Activated T-helper 17 cell treated with anti-CD3 and anti-CD28 coated beads, Interleukin-2, amount 50 U/mL, for 72 hours (primary cell): ENCODE data around the gene YY1. TPM values are rescaled to one million over a fixed set of nuclear protein-coding genes. Genes with fewer than 3 reads are reported as not detected.
A peak's percentile ranks its signal among the peaks of the same experiment; 100 is the strongest.
"Not testable (repeated sequence)": the region's sequence is repeated elsewhere in the genome, so short reads cannot be mapped to it uniquely, and the experiment has no call there.

Experiments used
- ATAC-seq: fragments of 150-1000 bp; cut with Tn5 transposase; replicated peaks from 2 replicates; pipeline ENCODE4 v1.10.0; 2021; ENCODE audit warnings: mild to moderate bottlenecking, moderate library complexity
- H3K27ac Mint-ChIP-seq: one replicate; pipeline ENCODE4 v1.8.0; 2022; ENCODE audit warnings: mixed read lengths
- H3K27me3 Mint-ChIP-seq: one replicate; pipeline ENCODE4 v1.8.0; 2022; ENCODE audit warnings: mixed read lengths
- H3K36me3 Mint-ChIP-seq: one replicate; pipeline ENCODE4 v1.8.0; 2022; ENCODE audit warnings: low read depth, mild to moderate bottlenecking, mixed read lengths
- H3K4me1 Mint-ChIP-seq: one replicate; pipeline ENCODE4 v1.8.0; 2022; ENCODE audit warnings: mixed read lengths
- H3K4me3 Mint-ChIP-seq: one replicate; pipeline ENCODE4 v1.8.0; 2022; ENCODE audit warnings: mild to moderate bottlenecking, mixed read lengths
- H3K9me3 Mint-ChIP-seq: one replicate; pipeline ENCODE4 v1.8.0; 2022; ENCODE audit warnings: mixed read lengths
- total RNA-seq, 2 donors: library from RNA; stranded (reverse); gene quantifications; one replicate each; pipeline ENCODE4 v1.2.3, GENCODE V29; 2022

Gene YY1
- total RNA-seq, 2 donors from 2014 or later = 63.8 to 77.0 TPM

DNA sequence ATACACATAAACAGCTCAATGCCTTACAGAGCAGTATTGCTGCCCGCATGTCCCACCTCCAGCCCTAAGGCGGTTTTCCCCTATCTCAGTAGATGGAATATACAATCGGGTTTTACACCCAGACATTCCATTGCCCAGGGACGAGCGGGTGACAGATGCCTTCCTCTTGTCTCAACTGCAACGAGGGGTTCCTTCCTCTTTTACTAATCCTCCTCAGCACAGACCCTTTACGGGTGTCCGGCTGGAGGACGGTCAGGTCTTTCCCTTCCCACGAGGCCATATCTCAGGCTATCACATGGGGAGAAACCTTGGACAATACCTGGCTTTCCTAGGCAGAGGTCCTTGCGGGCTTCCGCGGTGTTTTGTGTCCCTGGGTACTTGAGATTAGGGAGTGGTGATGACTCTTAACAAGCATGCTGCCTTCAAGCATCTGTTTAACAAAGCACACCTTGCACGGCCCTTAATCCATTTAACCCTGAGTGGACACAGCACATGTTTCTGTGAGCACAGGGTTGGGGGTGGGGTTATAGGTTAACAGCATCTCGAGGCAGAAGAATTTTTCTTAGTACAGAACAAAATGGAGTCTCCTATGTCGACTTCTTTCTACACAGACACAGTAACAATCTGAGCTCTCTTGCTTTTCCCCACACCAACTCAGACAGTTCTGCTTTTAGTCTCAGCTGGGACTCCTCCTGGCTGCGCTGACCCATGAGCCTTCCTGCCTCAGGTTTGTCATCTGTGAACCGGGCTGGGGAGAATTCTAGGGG, 73.3 kb downstream of the YY1 start:
- not testable (repeated sequence) for H3K4me3 Mint-ChIP-seq, H3K27ac Mint-ChIP-seq, H3K9me3 Mint-ChIP-seq, ATAC-seq, H3K27me3 Mint-ChIP-seq, H3K36me3 Mint-ChIP-seq, H3K4me1 Mint-ChIP-seq

DNA sequence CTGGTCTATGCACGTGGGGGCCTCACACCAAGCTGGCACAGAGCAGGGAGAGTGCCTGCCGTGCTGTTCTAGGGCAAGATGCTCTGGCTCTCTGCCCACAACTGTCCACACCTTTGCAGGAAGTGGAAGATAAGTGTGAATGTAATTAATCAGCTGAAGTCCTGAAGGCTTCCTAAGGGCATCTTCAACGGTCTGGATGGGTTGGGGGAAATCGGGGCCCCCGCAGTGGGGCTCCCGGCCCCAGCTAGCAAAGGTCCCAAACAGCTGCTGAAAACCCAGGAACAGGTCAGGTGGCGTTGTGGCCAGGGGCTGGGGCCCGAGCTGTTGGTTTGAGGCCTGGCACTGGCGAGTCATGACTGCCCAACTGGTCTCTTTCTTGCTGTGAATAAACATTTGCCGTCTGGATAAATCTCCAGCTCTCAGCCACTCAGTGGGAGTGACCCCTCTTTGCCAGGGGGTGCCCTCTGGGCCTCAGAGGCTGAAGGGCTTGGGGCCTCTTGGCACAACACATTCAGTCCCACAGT, 74.0 kb downstream of the YY1 start:
- H3K27ac Mint-ChIP-seq = no peak overlapping the region
- H3K4me3 Mint-ChIP-seq = no peak overlapping the region
- H3K9me3 Mint-ChIP-seq = no peaks in the 10 kb centered on the region
- H3K27me3 Mint-ChIP-seq = no peaks in the 10 kb centered on the region
- no peaks in the 10 kb centered on the region for H3K36me3 Mint-ChIP-seq
- no peaks in the 10 kb centered on the region for H3K4me1 Mint-ChIP-seq
- no peak for ATAC-seq

DNA sequence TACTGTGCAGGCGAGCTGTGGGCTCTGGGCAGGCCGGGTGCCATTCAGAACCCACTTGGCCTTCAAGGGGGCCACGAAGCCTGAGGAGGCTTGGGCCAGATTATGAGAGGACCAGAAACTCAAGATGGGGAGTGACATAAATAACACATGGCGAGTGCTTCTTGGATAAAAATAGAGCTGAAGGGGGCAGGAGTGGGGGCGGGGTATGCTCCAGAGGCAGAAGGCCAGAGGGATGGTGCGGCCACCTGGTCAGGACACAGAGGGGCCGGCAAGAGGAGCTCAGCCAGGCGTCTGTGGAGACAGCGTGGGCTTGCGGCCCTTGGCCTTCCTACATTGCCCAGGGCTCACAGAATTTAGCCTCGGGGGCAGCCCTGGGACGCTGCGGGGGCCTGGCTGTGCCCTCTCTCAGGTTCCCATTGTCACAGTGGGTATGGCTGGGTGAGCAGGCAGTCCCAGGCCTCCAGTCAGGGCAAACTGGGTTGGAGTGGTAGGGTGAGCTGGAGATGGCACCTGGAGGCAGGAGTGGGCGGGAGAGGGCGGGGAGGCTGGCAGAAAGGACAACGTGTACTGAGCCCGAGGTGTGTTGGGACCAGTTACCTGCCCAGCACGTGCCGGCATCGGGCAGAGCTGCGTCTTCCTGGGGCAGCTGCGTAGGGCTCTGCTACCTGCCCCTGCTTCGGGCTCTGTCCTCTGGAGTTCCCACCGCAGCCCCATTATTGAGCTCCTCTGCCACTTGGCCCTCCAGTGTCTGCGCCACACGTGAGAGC, 74.7 kb downstream of the YY1 start:
- Mint-ChIP-seq H3K9me3 (no peaks in the 10 kb centered on the region), H3K36me3 (no peaks in the 10 kb centered on the region), H3K4me1 (no peaks in the 10 kb centered on the region), H3K27me3 (no peaks in the 10 kb centered on the region), H3K27ac (no peak overlapping the region), H3K4me3 (no peak overlapping the region)
- no peak for ATAC-seq

DNA sequence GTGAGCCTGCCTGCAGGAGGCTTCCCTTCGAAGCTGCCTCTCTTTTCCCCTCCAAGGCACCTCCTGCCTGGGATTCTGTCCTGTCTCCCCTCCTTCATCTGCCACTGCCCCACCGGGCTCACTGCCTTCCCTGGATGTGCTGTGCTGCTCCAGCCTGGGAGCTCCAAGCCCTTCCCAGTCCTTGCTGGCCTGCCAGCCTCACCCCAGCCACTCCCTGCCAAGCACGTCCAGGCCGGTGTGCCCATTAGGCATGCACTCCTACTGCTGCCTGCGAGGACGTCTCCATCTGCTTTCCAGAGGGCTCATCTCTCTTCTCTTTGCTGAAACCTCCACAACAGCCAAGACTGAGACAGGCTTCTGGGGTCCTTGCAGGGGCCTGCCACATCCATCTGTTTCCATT, 75.8 kb downstream of the YY1 start:
- no peaks in the 10 kb centered on the region for H3K36me3 Mint-ChIP-seq
- H3K27me3 Mint-ChIP-seq = no peaks in the 10 kb centered on the region
- ATAC-seq = no peak
- H3K4me1 Mint-ChIP-seq = peaks cover 5% of the 10 kb centered on the region
- H3K27ac Mint-ChIP-seq = no peak overlapping the region
- H3K9me3 Mint-ChIP-seq = no peaks in the 10 kb centered on the region
- H3K4me3 Mint-ChIP-seq = no peak overlapping the region

DNA sequence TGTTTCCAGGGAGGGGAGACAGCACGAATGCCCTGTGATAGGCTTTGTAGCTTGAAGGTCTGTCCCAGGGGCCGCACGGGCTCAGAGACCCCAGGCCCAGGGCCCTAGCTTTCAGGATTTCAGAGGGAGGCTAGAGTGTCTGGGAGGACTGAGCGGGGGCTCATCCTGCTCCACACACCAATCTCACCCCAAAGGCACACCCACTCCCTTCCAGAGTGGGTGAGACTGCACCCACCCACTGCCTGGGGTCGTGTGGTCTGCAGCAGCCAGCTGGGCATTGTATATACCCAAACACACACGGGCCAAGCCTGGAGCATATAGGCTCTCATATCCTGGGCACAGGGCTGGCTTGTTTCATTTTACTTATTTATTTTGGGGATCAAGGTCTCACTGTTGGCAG, 78.4 kb downstream of the YY1 start:
- no peaks in the 10 kb centered on the region for H3K9me3 Mint-ChIP-seq
- H3K27ac Mint-ChIP-seq = no peak overlapping the region
- H3K27me3 Mint-ChIP-seq = no peaks in the 10 kb centered on the region
- ATAC-seq = no peak
- no peaks in the 10 kb centered on the region for H3K36me3 Mint-ChIP-seq
- peak overlapping the region; percentile 69 for H3K4me3 Mint-ChIP-seq
- H3K4me1 Mint-ChIP-seq = peaks cover 5% of the 10 kb centered on the region

DNA sequence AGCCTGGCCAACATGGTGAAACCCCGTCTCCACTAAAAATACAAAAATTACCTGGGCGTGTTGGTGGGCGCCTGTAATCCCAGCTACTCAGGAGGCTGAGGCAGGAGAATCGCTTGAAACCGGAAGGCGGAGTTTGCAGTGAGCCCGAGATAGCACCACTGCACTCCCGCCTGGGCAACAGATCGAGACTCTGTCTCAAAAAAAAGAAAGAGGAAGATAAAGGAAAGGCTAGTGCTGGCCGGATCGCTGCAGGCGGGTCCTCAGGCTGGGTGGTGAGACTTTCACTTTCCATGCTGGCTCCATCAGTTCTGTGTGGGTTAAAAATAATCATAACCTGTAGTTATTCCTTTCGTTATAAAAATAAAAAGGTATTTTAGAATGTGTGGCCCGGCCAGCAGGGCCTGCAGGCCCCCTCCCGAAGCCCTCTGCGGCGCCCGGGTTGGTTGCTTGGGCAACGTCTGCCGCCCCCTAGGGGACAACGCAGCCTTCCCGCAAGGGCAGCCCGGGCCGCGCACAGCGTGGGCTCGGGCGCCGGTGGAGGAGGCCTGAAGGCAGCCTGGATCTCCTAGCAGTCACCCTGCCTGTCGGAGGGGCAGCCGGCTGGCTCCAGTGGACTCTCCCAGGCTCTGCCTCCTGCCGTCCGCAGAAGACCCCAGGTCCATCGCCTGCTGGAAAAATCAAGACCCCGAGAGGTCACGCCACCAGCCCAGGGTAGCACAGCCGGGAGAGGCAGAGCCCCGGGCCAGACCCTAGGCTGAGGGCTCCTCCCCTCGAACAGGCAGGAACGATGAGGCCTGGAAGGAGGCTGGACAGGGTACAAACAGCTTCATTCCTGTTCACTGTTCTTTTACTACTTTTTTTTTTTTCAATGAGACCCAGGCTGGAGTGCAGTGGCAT, 79.2 kb downstream of the YY1 start:
- no peaks in the 10 kb centered on the region for H3K9me3 Mint-ChIP-seq
- no peak overlapping the region for H3K27ac Mint-ChIP-seq
- H3K27me3 Mint-ChIP-seq = no peaks in the 10 kb centered on the region
- ATAC-seq = peak; percentile 92
- peak overlapping the region; percentile 69 for H3K4me3 Mint-ChIP-seq
- H3K36me3 Mint-ChIP-seq = no peaks in the 10 kb centered on the region
- H3K4me1 Mint-ChIP-seq = peaks cover 5% of the 10 kb centered on the region

DNA sequence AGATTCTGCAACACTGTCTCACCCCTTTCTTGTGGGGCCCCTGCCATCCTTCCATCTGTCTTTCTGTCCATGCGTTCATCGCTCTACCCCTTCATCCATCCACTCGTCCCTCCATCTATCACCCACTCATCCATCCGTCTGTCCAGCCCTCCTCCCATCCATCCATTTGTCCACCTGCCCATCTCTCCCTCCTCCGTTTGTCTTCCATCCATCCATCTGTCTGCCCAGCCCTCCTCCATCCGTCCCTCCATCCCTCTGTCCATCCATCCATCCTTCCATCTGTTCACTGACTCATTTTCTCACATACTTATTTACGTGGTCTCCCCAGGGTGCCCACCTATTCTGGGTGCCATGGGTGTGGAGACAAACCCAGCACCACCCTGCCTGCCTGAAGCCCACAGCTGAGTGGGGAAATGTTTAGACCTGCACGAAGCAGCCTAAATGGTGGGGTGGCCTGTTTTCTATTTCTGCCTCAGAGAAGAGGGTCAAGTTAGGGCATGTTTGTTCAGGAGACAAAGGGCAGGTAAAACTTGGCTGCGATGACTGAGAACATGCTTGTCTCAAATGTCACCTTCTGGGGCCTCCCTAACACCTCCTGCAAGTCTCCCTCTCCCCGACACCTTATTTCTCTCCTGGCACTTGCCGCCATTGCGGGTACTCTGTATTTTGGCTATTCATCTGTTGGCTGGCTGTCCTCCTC, 81.4 kb downstream of the YY1 start:
- no peak for ATAC-seq
- Mint-ChIP-seq H3K27ac (no peak overlapping the region), H3K27me3 (no peaks in the 10 kb centered on the region), H3K4me1 (peaks cover 5% of the 10 kb centered on the region), H3K36me3 (no peaks in the 10 kb centered on the region), H3K9me3 (no peaks in the 10 kb centered on the region), H3K4me3 (no peak overlapping the region)

DNA sequence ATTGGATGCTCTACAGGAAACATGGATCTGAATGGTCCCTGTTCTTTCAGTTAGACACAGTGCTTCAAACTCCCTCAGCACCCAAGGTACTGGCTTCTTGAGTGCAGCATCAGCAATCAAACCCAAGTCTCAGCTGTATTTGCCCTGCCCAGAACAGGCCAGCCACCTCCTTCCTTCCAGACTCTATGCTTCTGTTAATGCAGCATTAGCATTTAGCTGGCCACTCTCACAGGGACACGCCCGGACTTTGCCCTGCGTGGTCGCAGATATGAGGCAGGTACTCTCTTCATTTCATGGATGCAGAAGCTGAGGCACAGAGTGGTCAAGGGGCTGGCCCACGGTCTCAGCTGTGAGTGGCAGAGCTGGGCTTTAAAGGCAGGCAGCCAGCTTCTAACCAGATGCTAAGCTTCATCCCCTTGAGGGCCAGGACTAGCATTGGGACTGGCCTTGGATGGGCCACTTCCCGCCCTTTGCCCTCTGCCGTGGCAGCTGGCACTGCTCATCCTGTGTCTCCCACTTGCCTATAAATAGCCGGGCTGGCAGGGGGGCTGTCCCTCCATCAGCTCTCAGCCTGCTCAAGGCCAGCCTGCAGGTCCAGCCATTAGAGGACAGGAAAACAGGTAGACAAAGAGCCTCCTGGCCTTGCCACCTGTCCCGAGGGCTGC, 82.7 kb downstream of the YY1 start:
- no peaks in the 10 kb centered on the region for H3K27me3 Mint-ChIP-seq
- no peak overlapping the region for H3K4me3 Mint-ChIP-seq
- H3K4me1 Mint-ChIP-seq = peaks cover 5% of the 10 kb centered on the region
- H3K36me3 Mint-ChIP-seq = no peaks in the 10 kb centered on the region
- H3K27ac Mint-ChIP-seq = no peak overlapping the region
- no peaks in the 10 kb centered on the region for H3K9me3 Mint-ChIP-seq
- ATAC-seq = no peak

DNA sequence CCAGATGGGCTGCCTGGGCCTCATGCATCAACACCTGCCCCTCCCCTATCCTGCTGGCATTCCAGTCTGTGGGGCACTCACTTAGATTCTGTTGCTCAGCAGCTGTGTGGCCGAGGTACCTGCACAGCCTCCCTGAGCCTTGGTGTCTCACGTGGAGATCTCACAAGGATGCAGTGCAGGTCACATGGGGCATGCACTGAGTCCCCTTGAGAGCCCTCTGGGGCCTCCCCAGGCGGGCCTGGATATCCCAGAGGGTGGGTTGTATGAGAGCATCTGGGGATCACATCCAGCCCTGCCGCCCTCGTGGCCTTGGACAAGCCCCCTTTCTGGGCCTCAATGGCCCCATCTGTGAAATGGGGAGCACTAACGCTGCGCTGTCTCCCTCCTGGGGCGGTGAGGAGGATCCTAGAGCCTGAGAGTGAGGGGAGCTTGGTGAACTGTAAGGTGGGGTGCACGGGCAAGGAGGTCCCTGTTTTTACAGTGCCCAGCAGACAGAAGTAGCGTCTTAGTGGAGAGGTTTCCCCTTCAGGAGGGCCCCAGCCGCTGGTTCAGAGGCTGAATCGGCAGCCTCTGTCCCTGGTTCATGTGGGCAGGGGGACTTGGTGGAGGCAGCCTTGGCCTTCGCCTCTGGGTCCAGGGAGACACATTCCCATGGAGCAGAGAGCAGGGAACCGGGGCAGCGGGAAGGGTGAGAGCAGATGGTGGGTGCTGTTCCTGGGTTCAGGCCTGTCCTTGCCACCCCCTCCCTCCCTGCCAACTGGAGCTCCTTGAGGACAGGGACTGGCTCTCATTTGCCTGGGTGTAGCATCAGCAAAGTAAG, 83.4 kb downstream of the YY1 start:
- Mint-ChIP-seq H3K27ac (peak overlapping the region; percentile 61), H3K4me3 (no peak overlapping the region), H3K36me3 (no peaks in the 10 kb centered on the region), H3K9me3 (no peaks in the 10 kb centered on the region), H3K27me3 (no peaks in the 10 kb centered on the region), H3K4me1 (peaks cover 5% of the 10 kb centered on the region)
- ATAC-seq = no peak

DNA sequence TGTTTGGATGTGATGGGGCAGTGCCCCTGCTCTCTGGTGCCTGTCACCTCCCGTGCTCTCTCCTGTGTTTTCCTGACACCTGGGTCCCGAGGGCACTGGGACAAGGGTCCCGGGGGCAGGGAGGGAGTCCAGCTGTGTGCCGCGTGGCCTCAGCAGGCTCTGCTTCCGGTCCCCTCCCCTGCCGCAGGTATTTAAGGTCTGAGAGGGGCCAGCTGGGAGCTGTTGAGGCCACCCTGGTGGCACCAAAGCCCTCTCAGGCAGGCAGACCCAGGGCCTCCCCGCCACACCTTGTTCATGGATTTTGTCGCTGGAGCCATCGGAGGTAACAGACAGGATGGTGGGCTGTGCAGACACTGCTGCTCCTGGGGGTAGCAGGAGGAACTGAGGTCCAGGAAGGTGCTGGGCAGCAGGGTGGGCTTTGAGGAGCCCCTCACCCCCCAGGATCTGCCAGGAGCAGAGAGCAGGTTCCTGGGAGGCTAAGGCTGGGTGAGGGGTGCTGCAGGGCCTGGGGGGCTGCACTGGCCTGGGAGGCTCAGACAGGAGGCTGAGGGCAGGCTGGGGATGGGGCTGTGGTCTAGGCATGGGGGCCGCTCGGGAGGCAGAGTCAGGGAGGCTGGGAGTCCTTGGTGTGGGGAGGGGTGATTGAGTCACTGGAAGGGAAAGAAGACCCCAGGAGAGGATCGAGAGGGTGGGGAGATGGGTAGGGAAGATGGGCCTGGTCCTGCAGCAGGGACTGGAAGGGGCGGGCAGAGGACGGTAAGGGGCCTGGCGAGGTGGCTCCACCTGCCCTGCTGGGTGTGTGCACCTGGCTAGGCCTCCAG, 84.4 kb downstream of the YY1 start, which contains the start of gene SLC25A47:
Gene SLC25A47, plus strand, starts transcription at position 219 of the 821 bp plus-strand sequence. Its CDS starts 76 bp downstream, at position 295.
- no peaks in the 10 kb centered on the region for H3K27me3 Mint-ChIP-seq
- no peak for ATAC-seq
- no peaks in the 10 kb centered on the region for H3K36me3 Mint-ChIP-seq
- no peak within 1 kb of the TSS for H3K4me3 Mint-ChIP-seq
- H3K9me3 Mint-ChIP-seq = no peaks in the 10 kb centered on the region
- peaks cover 5% of the 10 kb centered on the region for H3K4me1 Mint-ChIP-seq
- peak within 1 kb of the TSS; percentile 61 for H3K27ac Mint-ChIP-seq

DNA sequence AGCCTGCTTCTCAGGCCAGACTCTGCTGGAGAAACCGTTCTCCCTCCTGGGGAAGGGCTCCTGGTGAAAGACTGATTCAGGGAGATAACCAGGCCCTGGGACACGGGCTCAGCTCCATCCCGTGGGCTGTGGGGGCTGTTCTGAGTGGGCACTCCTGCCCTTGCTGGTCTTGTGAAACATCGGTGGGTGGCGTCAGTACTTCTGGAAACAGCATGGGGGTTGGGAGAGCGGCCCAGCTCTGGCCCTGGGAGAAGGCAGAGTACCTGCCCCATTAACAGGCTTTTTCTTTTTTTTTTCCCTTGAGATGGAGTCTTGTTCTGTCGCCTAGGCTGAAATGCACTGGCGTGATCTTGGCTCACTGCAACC, 85.0 kb downstream of the YY1 start:
- Mint-ChIP-seq H3K27ac (no peak overlapping the region), H3K9me3 (no peaks in the 10 kb centered on the region), H3K4me3 (no peak overlapping the region), H3K4me1 (peaks cover 5% of the 10 kb centered on the region), H3K36me3 (no peaks in the 10 kb centered on the region), H3K27me3 (no peaks in the 10 kb centered on the region)
- ATAC-seq = no peak

DNA sequence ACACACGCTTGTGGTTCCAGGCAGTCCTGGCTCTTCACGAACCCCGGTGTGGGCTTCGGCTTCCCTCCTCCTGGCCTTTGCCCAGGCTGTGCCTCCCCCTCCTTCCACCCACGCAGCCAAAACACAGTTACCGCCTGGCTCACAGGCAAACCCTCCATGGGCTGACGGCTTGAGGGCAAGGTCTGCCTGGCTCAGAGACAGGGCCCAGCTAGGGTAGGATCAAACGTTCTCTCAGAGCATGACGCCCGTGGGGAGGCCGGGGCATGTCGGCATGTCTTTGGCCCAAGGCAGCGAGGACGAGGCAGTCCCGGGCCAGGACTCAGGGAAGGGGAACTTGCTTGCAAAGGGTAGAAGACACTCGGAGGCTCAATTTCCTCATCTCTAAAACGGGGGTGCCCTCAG, 86.3 kb downstream of the YY1 start:
- no peak overlapping the region for H3K27ac Mint-ChIP-seq
- no peak for ATAC-seq
- no peaks in the 10 kb centered on the region for H3K36me3 Mint-ChIP-seq
- no peaks in the 10 kb centered on the region for H3K4me1 Mint-ChIP-seq
- H3K9me3 Mint-ChIP-seq = no peaks in the 10 kb centered on the region
- no peak overlapping the region for H3K4me3 Mint-ChIP-seq
- no peaks in the 10 kb centered on the region for H3K27me3 Mint-ChIP-seq
